Stimulated activated naive CD8-positive, alpha-beta T cell treated with anti-CD3 and anti-CD28 coated beads, Interleukin-15, Interleukin-2, amounts not matched to agents 100 U/mL and 50 U/mL, for 24 hours (primary cell): ENCODE measurements around the gene PCGF1.
A peak's percentile ranks its signal among the peaks of the same experiment; 100 is the strongest.
"Not testable (repeated sequence)": the region's sequence is repeated elsewhere in the genome, so short reads cannot be mapped to it uniquely, and the experiment has no call there.

Source experiments
- ATAC-seq: fragments of 150-1000 bp; cut with Tn5 transposase; one replicate; pipeline ENCODE4 v1.10.0; 2021
- DNase-seq: peaks from one replicate; pipeline ENCODE4 v3.0.0; 2021

PCGF1 gene

DNA sequence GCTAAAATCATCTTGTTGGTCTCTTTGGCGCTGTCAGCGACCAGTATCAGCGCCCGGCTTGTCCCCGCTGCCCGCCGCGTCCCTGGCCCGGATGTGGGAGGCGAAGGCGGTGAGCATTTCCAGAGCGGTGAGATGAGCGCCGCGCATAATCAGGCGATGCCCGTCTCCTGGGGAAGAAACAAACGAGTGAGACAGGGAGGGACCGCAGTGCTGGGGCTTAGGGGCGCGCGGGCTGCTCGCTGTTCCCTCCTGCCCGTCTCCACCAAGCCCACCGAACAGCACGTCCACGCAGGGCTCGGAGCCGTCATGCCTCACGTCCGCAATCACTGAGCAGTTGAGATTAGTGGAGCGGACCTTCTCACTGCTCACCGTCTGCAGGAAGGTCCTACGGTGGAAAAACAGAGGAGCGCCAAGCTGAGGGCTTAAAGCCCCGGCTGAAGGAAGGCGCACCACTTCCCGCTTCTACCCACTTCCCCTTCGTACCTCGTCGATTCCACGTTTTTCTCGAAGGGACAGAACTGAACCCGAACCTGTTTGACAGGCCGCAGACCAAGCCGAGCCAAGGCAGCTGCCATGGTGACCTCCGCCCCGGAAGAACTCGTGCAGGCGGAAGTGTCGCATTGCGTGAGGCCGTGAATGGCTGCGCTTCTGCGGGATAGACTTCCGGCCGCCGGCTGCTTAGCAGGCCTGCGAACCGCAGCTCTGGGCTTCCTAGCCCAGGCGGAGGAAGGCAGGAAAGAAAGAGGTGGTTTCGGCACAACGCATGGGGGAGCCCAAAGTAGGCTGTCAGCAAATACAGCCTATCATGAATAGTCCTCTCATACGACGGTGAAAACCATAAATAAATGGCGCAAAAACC, 35.2 kb downstream of the PCGF1 start, which contains the start of gene MRPL53:
MRPL53 (minus strand) TSS at position 595 of the 859 bp plus-strand sequence; CDS start at position 575, 20 bp downstream.
- peak; percentile 95 for ATAC-seq
- peak; percentile 96 for DNase-seq

DNA sequence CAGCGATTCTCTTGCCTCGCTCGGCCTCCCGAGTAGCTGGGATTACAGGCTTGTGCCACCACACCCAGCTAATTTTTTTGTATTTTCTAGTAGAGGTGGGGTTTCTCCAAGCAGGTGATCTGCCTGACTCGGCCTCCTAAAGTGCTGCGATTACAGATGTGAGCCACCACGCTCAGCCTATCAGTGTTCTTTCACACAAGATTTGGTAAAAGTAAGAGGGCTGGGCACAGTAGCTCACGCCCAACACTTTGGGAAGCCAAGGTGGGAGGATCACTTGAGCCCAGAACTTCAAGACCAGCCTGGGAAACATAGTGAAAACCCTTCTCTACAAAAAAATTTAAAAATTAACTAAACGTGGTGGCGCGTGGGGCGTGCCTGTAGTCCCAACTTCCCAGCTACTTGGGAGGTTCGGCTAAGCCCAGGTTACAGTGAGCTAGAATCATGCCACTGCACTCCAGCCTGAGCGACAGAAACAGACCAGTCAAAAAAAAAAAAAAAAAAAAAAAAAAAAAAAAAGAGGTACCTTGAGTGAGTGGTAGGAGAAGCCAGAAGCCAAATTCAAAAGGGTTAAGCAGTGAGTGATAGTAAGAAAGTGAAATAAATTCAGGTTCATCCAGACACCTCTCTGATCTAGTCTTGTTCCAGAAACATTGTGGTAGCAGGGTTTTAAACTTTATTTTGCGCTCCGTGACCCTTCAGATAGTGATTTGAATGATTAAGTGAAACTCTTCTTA, 36.0 kb downstream of the PCGF1 start:
- ATAC-seq (no peak), DNase-seq (no peak)

DNA sequence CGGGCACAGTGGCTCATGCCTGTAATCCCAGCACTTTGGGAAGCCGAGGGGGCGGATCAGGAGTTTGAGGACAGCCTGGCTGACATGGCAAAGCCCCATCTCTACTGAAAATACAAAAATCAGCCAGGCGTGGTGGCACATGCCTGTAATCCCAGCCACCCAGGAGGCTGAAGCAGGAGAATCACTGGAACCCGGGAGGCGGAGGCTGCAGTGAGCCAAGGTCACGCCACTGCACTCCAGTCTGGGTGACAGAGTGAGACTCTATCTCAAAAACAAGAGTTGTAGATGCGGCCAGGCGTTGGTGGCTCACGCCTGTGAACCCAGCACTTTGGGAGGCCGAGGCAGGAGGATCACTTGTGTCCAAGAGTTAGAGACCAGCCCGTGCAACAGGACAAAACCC, 36.8 kb downstream of the PCGF1 start:
- not testable (repeated sequence) for DNase-seq, ATAC-seq

DNA sequence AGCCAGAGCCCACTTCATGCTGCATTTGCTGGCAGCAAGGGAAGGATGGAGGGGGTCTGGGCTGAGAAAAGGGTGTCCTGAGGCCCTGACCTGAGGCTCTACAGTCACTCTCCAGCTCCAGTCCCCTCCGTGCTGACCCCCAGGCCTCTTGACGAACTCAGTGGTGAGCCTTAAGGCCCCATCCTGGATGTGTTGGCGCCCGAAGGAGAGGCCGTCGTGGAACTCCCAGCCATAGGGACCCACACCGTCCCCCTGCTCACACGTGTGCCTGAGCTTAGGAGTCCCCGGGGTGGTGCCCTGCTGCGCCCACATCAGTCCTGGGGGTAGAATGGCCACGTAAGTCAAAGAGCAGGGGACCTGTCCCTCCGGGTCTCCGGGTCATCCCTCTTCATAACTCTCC, 43.1 kb downstream of the PCGF1 start:
- DNase-seq (no peak), ATAC-seq (no peak)

DNA sequence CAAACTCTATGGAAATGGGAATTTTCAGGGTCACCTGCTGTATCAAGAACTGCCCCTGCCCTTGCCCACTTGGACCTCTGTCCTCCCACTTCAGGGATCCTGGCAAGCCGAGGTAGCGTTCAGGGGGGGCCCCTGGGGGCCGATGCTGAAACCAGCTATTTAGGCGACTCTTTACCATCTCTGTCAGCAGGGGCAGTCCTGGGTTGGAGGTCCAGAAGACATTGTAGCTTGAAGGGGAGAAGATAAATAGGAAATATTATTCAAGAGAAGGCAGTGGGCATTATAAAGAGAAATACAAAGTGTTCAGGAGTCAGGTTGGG, 44.7 kb downstream of the PCGF1 start:
- DNase-seq, result no peak
- ATAC-seq, result no peak

DNA sequence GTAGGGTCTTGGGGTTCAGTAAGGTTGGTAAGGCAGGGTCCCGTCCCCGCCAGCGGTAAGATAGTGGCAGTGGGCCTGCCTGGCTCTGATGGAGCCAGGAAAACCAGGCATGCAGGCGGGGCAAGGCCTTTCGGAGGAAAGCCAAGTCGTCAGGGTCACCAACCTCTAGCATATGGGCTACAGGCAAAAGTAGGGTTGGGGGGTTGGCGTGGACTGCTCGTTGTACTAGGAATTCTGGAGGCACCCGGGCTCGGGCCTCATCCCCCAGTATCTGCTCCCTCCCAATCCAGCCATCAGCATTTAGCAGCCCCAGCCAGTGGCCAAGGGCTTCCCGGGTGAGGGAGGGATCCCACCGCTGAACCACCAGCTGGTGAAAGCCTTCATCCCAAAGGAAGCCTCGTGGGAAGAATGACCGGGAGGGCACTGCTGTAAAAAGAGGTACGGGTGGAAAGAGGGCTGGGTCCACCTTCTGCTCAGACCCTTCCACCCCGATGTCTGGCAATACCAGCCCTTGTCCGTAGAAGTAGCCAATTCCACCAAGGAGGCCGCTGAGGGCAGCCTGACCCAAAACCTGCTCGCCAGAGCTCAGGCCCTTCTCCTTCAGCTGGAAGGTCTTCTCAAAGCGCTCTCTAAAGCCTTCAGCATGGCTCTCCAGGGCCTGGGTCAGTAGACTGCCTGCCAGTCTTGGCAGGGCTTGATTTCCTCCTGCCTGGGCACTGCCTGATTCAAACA, 45.3 kb downstream of the PCGF1 start:
- ATAC-seq, result no peak
- no peak for DNase-seq

DNA sequence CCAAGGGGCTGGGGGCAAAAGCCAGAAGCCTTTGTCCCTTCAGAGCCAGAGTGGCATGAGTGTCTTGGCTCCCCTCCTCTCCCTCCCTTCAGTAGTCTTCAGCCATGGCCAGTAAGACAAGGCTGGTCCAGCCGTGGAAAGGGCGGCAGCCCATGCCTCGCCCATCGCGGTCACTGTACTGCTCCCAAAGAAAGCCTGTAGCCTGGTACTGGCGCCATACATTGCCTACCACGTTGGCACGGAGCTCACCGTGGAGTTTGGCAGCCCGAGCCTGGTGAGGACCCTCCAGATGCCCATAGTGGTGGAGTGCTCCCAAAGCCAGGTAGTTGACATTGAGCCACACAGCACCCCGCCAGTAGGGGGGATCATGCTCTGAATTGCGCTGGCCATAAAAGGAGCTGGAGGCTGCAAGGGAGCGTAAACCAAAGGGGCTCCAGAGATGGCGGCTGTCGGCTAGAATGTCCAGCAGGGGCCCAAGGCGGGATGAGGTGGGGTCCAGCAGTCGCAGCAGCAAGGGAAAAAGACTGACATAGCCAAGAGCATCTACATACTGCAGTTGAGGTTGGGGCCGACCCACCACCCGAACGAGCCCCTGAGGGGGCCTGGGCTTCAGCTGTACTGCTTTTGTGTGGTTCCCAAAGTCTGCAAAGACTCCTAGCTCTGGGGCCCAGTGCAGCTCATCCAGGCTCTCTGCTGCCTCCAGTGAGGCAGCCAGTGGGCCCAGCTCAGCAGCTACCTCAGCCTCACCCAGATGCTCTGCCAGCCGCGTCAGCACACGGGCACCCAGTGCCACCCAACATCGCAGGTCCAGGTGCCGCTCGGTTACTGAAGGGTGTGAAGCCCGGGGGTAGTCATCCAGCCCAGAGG, 46.1 kb downstream of the PCGF1 start:
- ATAC-seq (no peak), DNase-seq (no peak)

DNA sequence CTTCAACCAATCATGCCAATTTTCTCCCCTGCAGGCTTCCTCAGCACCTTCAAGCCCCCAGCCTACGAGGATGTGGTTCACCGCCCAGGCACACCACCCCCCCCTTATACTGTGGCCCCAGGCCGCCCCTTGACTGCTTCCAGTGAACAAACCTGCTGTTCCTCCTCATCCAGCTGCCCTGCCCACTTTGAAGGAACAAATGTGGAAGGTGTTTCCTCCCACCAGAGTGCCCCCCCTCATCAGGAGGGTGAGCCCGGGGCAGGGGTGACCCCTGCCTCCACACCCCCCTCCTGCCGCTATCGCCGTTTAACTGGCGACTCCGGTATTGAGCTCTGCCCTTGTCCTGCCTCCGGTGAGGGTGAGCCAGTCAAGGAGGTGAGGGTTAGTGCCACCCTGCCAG, 47.3 kb downstream of the PCGF1 start:
- not testable (repeated sequence) for ATAC-seq, DNase-seq

DNA sequence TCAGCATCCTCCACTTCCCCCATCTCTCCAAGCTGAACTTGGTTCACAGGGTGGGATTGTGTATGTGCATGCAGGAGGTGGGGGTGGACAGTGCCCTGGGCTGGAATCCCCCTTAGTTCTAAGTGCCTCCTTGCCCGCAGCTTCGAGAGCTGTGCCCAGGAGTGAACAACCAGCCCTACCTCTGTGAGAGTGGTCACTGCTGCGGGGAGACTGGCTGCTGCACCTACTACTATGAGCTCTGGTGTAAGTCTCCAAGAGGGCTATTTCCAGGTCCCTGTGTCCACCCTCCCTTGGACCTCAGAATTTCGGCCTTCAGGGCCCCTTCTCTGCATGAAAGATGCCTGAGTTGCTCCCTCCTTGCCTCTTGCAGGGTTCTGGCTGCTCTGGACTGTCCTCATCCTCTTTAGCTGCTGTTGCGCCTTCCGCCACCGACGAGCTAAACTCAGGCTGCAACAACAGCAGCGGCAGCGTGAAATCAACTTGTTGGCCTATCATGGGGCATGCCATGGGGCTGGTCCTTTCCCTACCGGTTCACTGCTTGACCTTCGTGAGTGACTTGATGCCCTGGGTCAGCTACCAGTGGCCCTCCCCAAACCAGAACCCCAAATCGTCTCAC, 47.9 kb downstream of the PCGF1 start:
- not testable (repeated sequence) for DNase-seq, ATAC-seq

DNA sequence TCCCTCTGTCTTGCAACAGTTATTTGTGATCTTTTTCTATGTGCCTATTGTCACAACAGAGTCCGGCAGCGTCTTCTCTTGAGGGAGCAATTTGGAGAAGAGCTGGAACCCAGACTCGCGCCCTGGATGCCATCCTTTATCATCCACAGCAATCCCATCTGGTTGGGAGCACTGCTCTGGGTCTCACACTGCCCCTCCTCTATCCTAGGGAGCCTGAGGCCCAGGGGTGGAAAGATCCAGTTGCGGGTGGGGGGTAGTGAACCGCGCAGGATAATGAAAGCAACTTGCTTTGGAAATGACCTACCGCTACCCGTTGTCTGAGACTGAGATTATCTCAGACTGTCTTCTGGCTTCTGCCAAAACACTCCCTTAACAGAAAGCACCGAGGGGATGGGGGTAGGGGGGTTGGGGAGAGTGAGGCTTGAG, 48.5 kb downstream of the PCGF1 start:
- ATAC-seq (no peak), DNase-seq (no peak)

DNA sequence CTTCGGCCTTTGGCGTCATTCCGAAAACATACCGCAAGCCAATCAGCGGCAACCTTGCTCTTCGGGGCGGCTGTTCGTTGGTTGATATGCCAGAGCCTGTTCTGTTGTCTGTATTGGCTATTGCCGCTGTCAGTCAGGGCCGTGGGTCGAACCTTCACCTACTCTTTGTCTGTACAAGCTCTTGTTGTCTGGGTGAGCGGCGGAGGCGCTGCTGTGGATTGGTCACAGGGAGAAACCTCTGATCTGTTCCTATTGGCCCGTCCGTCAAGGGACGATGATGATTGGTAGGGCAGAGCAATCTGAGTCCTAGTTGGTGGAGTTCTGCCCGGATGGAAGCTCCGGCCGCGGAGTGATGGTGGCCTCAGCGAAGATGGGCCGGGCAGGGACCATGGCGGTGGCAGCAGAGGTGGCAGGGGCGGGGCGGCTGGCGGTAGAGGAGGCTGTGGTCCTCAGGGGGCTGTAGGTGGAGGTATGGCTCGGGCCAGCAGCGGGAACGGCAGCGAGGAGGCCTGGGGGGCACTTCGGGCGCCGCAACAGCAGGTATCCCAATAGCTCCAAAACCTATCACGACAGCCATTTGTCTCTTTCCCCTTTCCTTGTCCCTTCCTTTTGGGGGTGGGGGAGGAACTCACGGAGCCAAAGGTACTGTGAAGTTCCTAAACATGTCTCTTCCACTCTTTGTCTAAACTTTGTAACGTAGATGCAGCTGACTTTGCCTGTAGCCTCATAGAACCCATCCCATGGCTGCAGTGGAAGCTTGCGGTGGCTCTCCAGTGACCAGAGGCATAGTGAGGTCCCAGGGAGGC, 49.2 kb downstream of the PCGF1 start, which contains the start of gene WBP1:
WBP1 (plus strand) TSS at position 307 of the 806 bp plus-strand sequence; CDS start at position 472, 165 bp downstream.
- ATAC-seq, result peak; percentile 91

DNA sequence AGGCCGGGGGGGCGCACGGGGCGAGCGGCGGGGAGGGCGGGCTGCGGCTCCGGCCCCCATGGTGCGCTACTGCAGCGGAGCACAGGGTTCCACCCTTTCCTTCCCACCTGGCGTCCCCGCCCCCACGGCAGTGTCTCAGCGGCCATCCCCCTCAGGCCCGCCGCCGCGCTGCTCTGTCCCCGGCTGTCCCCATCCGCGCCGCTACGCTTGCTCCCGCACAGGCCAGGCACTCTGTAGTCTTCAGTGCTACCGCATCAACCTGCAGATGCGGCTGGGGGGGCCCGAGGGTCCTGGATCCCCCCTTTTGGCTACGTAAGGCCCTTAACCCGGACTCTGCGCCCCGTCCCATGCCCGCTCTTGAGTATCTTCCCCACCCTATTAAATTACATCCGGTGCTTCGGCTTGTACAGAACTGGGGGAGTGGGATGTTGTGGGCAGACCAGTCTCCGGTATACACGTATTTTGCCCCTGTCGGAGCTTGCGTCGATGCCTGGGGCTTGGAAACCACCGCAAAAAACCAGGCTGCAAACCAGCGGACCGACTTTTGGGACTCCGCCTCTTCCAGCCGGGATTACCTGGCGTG, 49.9 kb downstream of the PCGF1 start:
- DNase-seq (peak; percentile 90), ATAC-seq (peak; percentile 41)

More for the DNA sequence above, 49.2 kb downstream of the PCGF1 start, which contains the start of gene WBP1:
- DNase-seq, result peak; percentile 96

DNA sequence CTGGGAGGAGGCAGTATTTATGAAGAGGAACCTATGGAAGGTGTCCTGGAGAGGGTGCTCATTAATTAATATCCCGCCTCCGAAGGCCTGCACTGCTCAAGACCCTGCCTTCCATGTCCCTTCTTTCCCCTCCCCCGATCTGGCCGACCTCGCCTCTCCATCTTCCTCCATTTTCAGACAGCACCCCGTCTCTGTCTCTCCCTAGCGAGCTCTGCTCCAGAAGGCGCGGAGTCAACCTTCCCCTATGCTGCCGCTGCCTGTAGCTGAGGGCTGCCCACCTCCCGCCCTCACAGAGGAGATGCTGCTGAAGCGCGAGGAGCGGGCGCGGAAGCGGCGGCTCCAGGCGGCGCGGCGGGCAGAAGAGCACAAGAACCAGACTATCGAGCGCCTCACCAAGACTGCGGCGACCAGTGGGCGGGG, 50.4 kb downstream of the PCGF1 start:
- DNase-seq, result no peak
- ATAC-seq, result no peak
